ENCODE results near the gene IRF2. TPM values are rescaled to one million over a fixed set of nuclear protein-coding genes. Genes with fewer than 3 reads are reported as not detected.

The IRF2 gene
- total and polyA plus RNA-seq, 9 donors: 27.8 to 68.4 (median 40.7) TPM

DNA sequence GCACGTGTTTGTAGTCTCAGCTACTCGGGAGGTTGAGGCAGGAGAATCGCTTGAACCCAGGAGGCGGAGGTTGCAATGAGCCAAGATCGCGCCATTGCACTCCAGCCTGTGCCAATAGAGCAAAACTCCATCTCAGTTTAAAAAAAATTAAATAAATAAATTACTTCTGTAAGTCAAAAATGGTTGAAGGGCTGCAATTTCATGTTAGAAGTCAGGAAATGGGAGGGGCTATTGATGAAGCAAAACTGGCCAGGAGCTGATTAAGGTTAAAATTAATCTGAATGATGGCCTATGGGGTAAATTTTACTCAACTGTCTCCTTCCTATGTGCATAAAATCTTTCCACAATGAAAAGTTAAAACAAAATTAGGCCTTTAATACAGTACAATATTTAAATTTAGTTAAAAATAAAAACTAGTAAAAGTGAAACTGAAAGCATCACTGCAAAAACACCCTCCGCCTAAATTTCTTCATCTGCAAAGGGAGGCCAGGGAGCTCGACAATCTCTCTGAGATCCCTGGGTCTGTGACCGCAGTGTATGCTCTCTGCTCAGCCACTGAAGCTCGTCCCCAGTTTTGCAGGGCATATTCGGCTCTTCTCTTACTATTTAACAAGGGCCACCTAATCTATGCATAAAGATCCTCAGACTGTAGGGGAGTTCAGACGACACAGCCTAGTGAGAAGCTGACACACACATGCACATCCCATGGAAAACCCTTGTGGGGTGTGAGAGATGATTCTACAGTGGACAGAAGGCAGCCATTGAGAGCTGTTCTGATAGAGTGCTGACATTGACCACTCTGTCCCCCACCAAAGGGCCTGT, 57.2 kb downstream of the IRF2 start:
- H3K9me3 ChIP-seq: no peaks in the 10 kb centered on the region
- intact Hi-C loops (cut with DNase I): no loop called here
- peak overlapping the region in 1 of 2 donors; percentile 60 for H3K27ac ChIP-seq
- peak overlapping the region; percentile 11 for H3K4me3 ChIP-seq
- peaks cover 18% of the 10 kb centered on the region for H3K4me1 ChIP-seq (ENCODE audit: insufficient read depth)
- 47 to 52% (median 48%) methylated on average over 12 of the region's 12 CpGs for WGBS, 3 donors
- DNase-seq: no peak
- H3K36me3 ChIP-seq: no peaks in the 10 kb centered on the region
- no peaks in the 10 kb centered on the region for H3K27me3 ChIP-seq
- TF ChIP-seq EP300 (IDR thresholded peaks at IDR 0.05) (no peak), POLR2A (IDR thresholded peaks at IDR 0.05) (no peak), CTCF (IDR thresholded peaks at IDR 0.05) (no peak)

- no peaks in the 10 kb centered on the region for H3K27me3 ChIP-seq
- no peaks in the 10 kb centered on the region for H3K9me3 ChIP-seq
- TF ChIP-seq EP300 (IDR thresholded peaks at IDR 0.05): no peak
- TF ChIP-seq POLR2A (IDR thresholded peaks at IDR 0.05): no peak
- no peak for TF ChIP-seq CTCF (IDR thresholded peaks at IDR 0.05)
- H3K4me1 ChIP-seq (ENCODE audit: insufficient read depth): peaks cover 16% of the 10 kb centered on the region
- WGBS, 3 donors: 94 to 96% (median 96%) methylated on average over 6 of the region's 6 CpGs
- H3K36me3 ChIP-seq: no peaks in the 10 kb centered on the region
- intact Hi-C loops (cut with DNase I): no loop called here
- no peak overlapping the region for H3K4me3 ChIP-seq
- H3K27ac ChIP-seq: no peak overlapping the region
- no peak for DNase-seq
Measured at GRCh38 chr4:184415071-184415470, 59.3 kb downstream of the IRF2 start.

DNA sequence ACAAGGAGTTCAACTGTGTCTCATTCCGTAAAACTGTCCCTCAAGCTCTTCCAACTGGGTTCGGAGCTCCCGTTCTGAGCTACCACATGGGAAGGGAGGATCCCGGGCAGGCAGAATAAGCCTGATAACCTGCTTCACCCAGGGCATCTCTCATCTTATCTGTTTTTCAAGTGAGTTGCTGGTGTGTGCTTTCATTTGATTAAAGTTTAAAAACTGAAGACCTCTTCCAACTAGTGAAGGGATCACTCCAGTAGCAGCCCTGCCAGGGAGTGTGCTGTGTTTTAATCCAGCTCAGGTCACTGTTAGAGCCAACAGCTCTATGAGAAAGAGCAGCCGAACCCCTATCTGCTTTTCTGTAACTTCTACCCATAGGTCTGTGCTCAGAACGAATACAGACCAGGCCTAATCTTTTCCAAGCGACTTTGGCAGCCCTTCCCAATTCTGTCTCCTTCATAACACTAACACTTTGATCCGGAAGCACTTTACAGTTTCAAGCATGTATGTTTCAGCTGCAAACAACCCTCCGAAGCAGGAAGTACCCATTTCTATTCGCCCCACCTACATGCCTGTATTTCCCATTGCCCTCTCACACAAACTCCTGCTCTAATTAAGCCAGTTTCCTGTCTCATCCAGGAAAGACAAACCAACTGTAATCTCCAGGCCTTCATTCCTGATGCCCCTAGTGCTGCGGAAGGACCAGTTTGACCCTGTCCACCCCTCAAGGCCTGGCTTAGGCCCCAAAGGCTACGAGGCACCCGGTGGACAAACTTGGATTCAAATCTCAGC, 60.9 kb downstream of the IRF2 start:
- Histone ChIP-seq H3K9me3 (no peaks in the 10 kb centered on the region), H3K4me3 (no peak overlapping the region), H3K36me3 (no peaks in the 10 kb centered on the region), H3K27me3 (no peaks in the 10 kb centered on the region), H3K4me1 (ENCODE audit: insufficient read depth) (peaks cover 15% of the 10 kb centered on the region), H3K27ac (peak overlapping the region in 1 of 2 donors; percentile 18)
- DNase-seq: no peak
- TF ChIP-seq EP300 (IDR thresholded peaks at IDR 0.05): no peak
- no peak for TF ChIP-seq CTCF (IDR thresholded peaks at IDR 0.05)
- no peak for TF ChIP-seq POLR2A (IDR thresholded peaks at IDR 0.05)
- 43 to 59% (median 50%) methylated on average over 13 of the region's 13 CpGs for WGBS, 3 donors
- intact Hi-C loops (cut with DNase I): no loop called here

- no peak for TF ChIP-seq EP300 (IDR thresholded peaks at IDR 0.05)
- no peak for TF ChIP-seq POLR2A (IDR thresholded peaks at IDR 0.05)
- TF ChIP-seq CTCF (IDR thresholded peaks at IDR 0.05): no peak
- Histone ChIP-seq H3K9me3 (no peaks in the 10 kb centered on the region), H3K4me1 (ENCODE audit: insufficient read depth) (peaks cover 14% of the 10 kb centered on the region), H3K27me3 (no peaks in the 10 kb centered on the region), H3K27ac (no peak overlapping the region), H3K4me3 (no peak overlapping the region), H3K36me3 (no peaks in the 10 kb centered on the region)
- intact Hi-C loops (cut with DNase I): no loop called here
- DNase-seq: no peak
- WGBS, 3 donors: 91 to 97% (median 97%) methylated on average over 6 of the region's 6 CpGs
Measured at GRCh38 chr4:184410748-184411147, 63.6 kb downstream of the IRF2 start.

Measured in ovary (tissue), 9 donors.